SK-N-SH treated with all-trans-retinoic acid at 6 μM for 48 hours (cell line): ENCODE results near the gene CCDC186.

Experiments
- ATAC-seq: fragments of 200-7000 bp; cut with Tn5 transposase; 3 replicates; pipeline ENCODE4 v1.9.1; 2020; ENCODE audit warnings: mild to moderate bottlenecking, moderate library complexity
- ARNTL ChIP-seq: fragments of 450-650 bp; formaldehyde crosslinking; IDR thresholded peaks from 2 replicates; pipeline ENCODE4 v1.5.0; 2020; ENCODE audit warnings: low read depth, mild to moderate bottlenecking, moderate library complexity, borderline replicate concordance
- BACH2 ChIP-seq: fragments of 250-450 bp; sonication (Bioruptor Pico); IDR thresholded peaks from 2 replicates; pipeline ENCODE4 v1.9.0; 2021; ENCODE audit warnings: mild to moderate bottlenecking, borderline replicate concordance
- CSDC2 ChIP-seq: fragments of 250-450 bp; sonication (Bioruptor Pico); IDR thresholded peaks from 2 replicates; pipeline ENCODE4 v1.5.0; 2020; ENCODE audit warnings: mild to moderate bottlenecking, moderate library complexity
- ESRRG ChIP-seq: fragments of 250-450 bp; sonication (Bioruptor Pico); IDR thresholded peaks from 2 replicates; pipeline ENCODE4 v1.6.1; 2021; ENCODE audit warnings: mild to moderate bottlenecking
- GLIS3 ChIP-seq: fragments of 250-450 bp; sonication (Bioruptor Pico); IDR thresholded peaks from 2 replicates; pipeline ENCODE4 v1.5.0; 2020; ENCODE audit warnings: mild to moderate bottlenecking, moderate library complexity
- ISL1 ChIP-seq: fragments of 250-450 bp; sonication (Bioruptor Pico); IDR thresholded peaks from 2 replicates; pipeline ENCODE4 v2.1.2; 2022; ENCODE audit warnings: mild to moderate bottlenecking, moderate library complexity
- OSR1 ChIP-seq: fragments of 250-450 bp; sonication (Bioruptor Pico); IDR thresholded peaks from 2 replicates; pipeline ENCODE4 v1.8.0; 2022; ENCODE audit warnings: moderate library complexity, mild to moderate bottlenecking, inconsistent platforms
- PPARA ChIP-seq: fragments of 250-450 bp; sonication (Bioruptor Pico); IDR thresholded peaks from 2 replicates; pipeline ENCODE4 v1.5.0; 2020; ENCODE audit warnings: mild to moderate bottlenecking, borderline replicate concordance
- RARB ChIP-seq: fragments of 250-450 bp; sonication (Bioruptor Pico); IDR thresholded peaks from 2 replicates; pipeline ENCODE4 v1.8.0; 2021; ENCODE audit warnings: mild to moderate bottlenecking, moderate library complexity
- TCF4 ChIP-seq: fragments of 250-450 bp; sonication (Bioruptor Pico); IDR thresholded peaks from 2 replicates; pipeline ENCODE4 v1.8.0; 2021; ENCODE audit warnings: mild to moderate bottlenecking, moderate library complexity, borderline replicate concordance
- TOX ChIP-seq: fragments of 250-450 bp; sonication (Bioruptor Pico); IDR thresholded peaks from 2 replicates; pipeline ENCODE4 v1.8.0; 2021; ENCODE audit warnings: mild to moderate bottlenecking, moderate library complexity, borderline replicate concordance
- ZC3H10 ChIP-seq: fragments of 250-450 bp; sonication (Bioruptor Pico); IDR thresholded peaks from 2 replicates; pipeline ENCODE4 v1.5.1; 2021; ENCODE audit warnings: mild to moderate bottlenecking, moderate library complexity
- ZFP3 ChIP-seq: fragments of 250-450 bp; sonication (Bioruptor Pico); IDR thresholded peaks from 2 replicates; pipeline ENCODE4 v1.5.0; 2020; ENCODE audit warnings: mild to moderate bottlenecking, moderate library complexity
- ZFP30 ChIP-seq: fragments of 450-650 bp; formaldehyde crosslinking; IDR thresholded peaks from 2 replicates; pipeline ENCODE4 v1.5.0; 2022; ENCODE audit warnings: mild to moderate bottlenecking, moderate library complexity
- ZNF565 ChIP-seq: fragments of 450-650 bp; formaldehyde crosslinking; conservative IDR thresholded peaks from 2 replicates; pipeline ENCODE4 v1.5.0; 2020; ENCODE audit warnings: low read depth, mild to moderate bottlenecking, moderate library complexity
- ZNF70 ChIP-seq: fragments of 450-650 bp; formaldehyde crosslinking; IDR thresholded peaks from 2 replicates; pipeline ENCODE4 v1.5.0; 2020; ENCODE audit warnings: mild to moderate bottlenecking, moderate library complexity
- ZNF8 ChIP-seq: fragments of 450-650 bp; formaldehyde crosslinking; IDR thresholded peaks from 2 replicates; pipeline ENCODE4 v1.5.0; 2020; ENCODE audit warnings: mild to moderate bottlenecking, moderate library complexity
- TF ChIP-seq, protein P1 (sequence below): fragments of 250-450 bp; sonication (Bioruptor Pico); IDR thresholded peaks from 2 replicates; pipeline ENCODE4 v1.5.0; 2020; ENCODE audit warnings: mild to moderate bottlenecking, moderate library complexity
- TF ChIP-seq, protein P2 (sequence below): fragments of 250-450 bp; sonication (Bioruptor Pico); IDR thresholded peaks from 2 replicates; pipeline ENCODE4 v1.8.0; 2021; ENCODE audit warnings: low read depth, mild to moderate bottlenecking, moderate library complexity, borderline replicate concordance
- TF ChIP-seq, protein P3 (sequence below): fragments of 250-450 bp; sonication (Bioruptor Pico); IDR thresholded peaks from 2 replicates; pipeline ENCODE4 v1.8.0; 2020; ENCODE audit warnings: mild to moderate bottlenecking, moderate library complexity, borderline replicate concordance
- TF ChIP-seq, protein P4 (sequence below): fragments of 250-450 bp; sonication (Bioruptor Pico); IDR thresholded peaks from 2 replicates; pipeline ENCODE4 v1.5.1; 2021; ENCODE audit warnings: mild to moderate bottlenecking, moderate library complexity
- TF ChIP-seq, protein P5 (sequence below): fragments of 250-450 bp; sonication (Bioruptor Pico); IDR thresholded peaks from 2 replicates; pipeline ENCODE4 v1.5.1; 2020; ENCODE audit warnings: low read depth, mild to moderate bottlenecking, moderate library complexity

The CCDC186 gene

DNA sequence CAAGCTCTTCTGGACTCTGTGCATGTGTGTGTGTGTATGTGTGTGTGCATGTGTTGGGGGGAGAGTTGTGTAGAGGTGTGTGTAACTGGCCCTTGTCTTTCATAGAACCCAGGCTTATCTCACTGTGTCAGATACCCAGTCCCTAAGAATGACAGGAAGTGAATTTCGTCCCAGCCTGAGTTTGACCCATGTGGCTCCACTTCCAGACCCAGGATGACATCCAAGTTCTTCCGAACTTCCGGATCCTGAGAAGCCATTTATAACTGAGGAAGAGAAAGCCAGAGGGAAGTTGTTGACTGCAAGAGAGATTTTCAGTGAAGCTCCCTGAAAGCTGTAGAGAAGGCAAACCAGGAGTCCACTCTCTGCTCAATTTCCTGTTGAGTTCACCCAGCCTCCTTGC lies 77.1 kb downstream of the CCDC186 start:
- TF ChIP-seq, protein P1, sequence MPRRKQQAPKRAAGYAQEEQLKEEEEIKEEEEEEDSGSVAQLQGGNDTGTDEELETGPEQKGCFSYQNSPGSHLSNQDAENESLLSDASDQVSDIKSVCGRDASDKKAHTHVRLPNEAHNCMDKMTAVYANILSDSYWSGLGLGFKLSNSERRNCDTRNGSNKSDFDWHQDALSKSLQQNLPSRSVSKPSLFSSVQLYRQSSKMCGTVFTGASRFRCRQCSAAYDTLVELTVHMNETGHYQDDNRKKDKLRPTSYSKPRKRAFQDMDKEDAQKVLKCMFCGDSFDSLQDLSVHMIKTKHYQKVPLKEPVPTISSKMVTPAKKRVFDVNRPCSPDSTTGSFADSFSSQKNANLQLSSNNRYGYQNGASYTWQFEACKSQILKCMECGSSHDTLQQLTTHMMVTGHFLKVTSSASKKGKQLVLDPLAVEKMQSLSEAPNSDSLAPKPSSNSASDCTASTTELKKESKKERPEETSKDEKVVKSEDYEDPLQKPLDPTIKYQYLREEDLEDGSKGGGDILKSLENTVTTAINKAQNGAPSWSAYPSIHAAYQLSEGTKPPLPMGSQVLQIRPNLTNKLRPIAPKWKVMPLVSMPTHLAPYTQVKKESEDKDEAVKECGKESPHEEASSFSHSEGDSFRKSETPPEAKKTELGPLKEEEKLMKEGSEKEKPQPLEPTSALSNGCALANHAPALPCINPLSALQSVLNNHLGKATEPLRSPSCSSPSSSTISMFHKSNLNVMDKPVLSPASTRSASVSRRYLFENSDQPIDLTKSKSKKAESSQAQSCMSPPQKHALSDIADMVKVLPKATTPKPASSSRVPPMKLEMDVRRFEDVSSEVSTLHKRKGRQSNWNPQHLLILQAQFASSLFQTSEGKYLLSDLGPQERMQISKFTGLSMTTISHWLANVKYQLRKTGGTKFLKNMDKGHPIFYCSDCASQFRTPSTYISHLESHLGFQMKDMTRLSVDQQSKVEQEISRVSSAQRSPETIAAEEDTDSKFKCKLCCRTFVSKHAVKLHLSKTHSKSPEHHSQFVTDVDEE, result no peak
- no peak for ATAC-seq

DNA sequence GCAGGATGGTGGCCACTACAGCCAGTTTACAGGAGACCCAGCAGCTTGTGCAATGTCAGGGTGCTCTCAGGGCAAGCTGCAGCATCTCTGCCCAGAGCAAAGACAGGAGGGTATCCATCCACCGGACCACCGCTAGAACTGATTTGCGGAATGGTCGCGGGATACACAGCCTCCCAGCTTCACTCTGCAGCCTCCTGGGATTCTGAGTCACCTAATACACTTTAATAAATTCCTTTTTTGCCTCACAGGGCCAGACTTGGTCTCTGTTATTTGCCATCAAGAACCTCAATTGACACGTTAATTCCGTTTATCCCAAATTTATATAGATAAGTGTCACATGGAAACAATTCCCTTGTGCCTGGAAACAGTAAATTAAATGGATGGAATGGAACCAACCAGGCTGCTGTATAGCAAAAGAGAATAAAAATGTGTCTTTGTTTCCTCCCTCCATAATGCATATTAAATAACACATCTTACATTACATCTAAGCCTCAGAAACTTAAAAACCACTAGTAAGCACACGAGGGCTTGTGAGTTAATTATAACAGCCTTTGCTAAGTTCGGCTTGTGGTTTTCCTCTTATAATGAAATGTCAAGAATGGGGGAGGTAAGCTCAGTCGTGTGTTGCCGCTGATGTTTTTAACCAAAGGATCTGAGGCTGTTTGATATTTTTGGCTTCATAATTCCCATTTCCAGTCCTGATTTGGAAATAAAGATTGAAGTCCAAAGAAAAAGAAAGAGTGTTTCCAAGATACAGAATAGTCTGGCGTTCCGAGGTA lies 78.3 kb downstream of the CCDC186 start:
- no peak; the same call in 2 of the 3 replicates for ATAC-seq

DNA sequence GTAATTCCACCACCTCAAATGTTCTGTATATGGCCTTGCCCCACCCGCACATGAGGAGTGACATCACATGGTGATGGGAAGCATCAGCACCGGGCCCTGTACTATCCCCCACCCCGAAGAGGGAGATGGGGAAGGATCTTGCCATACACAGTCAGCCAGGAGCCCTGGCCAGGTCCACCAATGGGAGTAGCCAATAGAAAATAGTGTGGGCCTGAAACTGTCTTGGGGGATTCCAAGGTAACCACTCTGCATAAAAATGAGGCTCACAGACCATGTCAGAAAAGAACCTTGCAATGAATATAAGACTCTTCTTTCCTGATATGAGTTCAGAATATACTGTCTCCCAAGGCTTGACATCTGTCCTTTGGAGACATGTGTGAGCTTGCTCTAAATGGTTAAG lies 79.2 kb downstream of the CCDC186 start:
- no peak for ATAC-seq
- TF ChIP-seq TCF4, result no peak
- TF ChIP-seq ZC3H10 (CRISPR knock-in tag), result no peak
- TF ChIP-seq, protein P2, sequence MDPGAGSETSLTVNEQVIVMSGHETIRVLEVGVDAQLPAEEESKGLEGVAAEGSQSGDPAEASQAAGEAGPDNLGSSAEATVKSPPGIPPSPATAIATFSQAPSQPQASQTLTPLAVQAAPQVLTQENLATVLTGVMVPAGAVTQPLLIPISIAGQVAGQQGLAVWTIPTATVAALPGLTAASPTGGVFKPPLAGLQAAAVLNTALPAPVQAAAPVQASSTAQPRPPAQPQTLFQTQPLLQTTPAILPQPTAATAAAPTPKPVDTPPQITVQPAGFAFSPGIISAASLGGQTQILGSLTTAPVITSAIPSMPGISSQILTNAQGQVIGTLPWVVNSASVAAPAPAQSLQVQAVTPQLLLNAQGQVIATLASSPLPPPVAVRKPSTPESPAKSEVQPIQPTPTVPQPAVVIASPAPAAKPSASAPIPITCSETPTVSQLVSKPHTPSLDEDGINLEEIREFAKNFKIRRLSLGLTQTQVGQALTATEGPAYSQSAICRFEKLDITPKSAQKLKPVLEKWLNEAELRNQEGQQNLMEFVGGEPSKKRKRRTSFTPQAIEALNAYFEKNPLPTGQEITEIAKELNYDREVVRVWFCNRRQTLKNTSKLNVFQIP (CRISPR knock-in tag), result no peak
- no peak for TF ChIP-seq RARB (CRISPR knock-in tag)
- TF ChIP-seq ISL1 (CRISPR knock-in tag), result no peak
- no peak for TF ChIP-seq BACH2
- TF ChIP-seq GLIS3 (CRISPR knock-in tag), result no peak
- TF ChIP-seq ZNF565 (CRISPR knock-in tag), result no peak
- TF ChIP-seq ZNF8 (CRISPR knock-in tag), result no peak
- TF ChIP-seq ARNTL (CRISPR knock-in tag), result no peak
- TF ChIP-seq ZFP30 (CRISPR knock-in tag), result no peak
- no peak for TF ChIP-seq ZNF70 (CRISPR knock-in tag)
- no peak for TF ChIP-seq PPARA (CRISPR knock-in tag)
- no peak for TF ChIP-seq CSDC2 (CRISPR knock-in tag)
- TF ChIP-seq ZFP3 (CRISPR knock-in tag), result no peak
- TF ChIP-seq ESRRG (CRISPR knock-in tag), result no peak
- no peak for TF ChIP-seq OSR1 (CRISPR knock-in tag)
- TF ChIP-seq, protein P1, result no peak
- TF ChIP-seq, protein P3, sequence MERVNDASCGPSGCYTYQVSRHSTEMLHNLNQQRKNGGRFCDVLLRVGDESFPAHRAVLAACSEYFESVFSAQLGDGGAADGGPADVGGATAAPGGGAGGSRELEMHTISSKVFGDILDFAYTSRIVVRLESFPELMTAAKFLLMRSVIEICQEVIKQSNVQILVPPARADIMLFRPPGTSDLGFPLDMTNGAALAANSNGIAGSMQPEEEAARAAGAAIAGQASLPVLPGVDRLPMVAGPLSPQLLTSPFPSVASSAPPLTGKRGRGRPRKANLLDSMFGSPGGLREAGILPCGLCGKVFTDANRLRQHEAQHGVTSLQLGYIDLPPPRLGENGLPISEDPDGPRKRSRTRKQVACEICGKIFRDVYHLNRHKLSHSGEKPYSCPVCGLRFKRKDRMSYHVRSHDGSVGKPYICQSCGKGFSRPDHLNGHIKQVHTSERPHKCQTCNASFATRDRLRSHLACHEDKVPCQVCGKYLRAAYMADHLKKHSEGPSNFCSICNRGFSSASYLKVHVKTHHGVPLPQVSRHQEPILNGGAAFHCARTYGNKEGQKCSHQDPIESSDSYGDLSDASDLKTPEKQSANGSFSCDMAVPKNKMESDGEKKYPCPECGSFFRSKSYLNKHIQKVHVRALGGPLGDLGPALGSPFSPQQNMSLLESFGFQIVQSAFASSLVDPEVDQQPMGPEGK (CRISPR knock-in tag), result no peak
- no peak for TF ChIP-seq TOX
- TF ChIP-seq, all 23 proteins: peak for 0

More for the DNA sequence above, 78.3 kb downstream of the CCDC186 start:
- TF ChIP-seq ESRRG (CRISPR knock-in tag) (no peak), ISL1 (CRISPR knock-in tag) (peak; percentile 29), ZNF565 (CRISPR knock-in tag) (no peak), TOX (no peak), TCF4 (peak; percentile 80), ZFP30 (CRISPR knock-in tag) (no peak)
- TF ChIP-seq, protein P4, sequence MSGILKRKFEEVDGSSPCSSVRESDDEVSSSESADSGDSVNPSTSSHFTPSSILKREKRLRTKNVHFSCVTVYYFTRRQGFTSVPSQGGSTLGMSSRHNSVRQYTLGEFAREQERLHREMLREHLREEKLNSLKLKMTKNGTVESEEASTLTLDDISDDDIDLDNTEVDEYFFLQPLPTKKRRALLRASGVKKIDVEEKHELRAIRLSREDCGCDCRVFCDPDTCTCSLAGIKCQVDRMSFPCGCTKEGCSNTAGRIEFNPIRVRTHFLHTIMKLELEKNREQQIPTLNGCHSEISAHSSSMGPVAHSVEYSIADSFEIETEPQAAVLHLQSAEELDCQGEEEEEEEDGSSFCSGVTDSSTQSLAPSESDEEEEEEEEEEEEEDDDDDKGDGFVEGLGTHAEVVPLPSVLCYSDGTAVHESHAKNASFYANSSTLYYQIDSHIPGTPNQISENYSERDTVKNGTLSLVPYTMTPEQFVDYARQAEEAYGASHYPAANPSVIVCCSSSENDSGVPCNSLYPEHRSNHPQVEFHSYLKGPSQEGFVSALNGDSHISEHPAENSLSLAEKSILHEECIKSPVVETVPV (CRISPR knock-in tag), result no peak
- TF ChIP-seq, protein P5, sequence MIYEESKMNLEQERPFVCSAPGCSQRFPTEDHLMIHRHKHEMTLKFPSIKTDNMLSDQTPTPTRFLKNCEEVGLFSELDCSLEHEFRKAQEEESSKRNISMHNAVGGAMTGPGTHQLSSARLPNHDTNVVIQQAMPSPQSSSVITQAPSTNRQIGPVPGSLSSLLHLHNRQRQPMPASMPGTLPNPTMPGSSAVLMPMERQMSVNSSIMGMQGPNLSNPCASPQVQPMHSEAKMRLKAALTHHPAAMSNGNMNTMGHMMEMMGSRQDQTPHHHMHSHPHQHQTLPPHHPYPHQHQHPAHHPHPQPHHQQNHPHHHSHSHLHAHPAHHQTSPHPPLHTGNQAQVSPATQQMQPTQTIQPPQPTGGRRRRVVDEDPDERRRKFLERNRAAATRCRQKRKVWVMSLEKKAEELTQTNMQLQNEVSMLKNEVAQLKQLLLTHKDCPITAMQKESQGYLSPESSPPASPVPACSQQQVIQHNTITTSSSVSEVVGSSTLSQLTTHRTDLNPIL, result no peak
